ENCODE data around the gene CHEK1.
"Not testable (repeated sequence)": the region's sequence is repeated elsewhere in the genome, so short reads cannot be mapped to it uniquely, and the experiment has no call there.

Gene CHEK1

DNA sequence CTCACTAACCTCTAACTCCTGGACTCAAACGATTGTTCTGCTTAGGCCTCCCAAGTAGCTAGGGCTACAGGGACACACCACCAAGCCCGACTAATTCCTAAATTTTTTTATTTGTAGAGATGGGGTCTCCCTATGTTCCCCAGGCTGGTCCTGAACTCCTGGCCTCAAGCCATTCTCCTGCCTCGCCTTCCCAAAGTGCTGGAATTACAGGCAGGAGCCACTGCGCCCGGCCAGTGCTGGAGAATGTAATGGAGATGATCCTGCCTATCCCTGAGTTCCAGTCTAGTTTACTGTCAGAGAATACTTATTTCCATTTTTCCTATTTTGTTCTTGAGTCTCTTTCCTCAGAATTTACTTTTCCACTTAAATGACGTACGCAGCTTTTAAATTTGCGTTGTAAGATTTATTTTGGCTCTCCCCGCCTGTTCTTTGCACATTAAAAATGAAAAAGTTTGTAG lies at the start of gene CHEK1:
TSS of gene CHEK1 (plus strand) at position 408 of the 458 bp plus-strand sequence. CDS start 1,606 bp downstream, outside the sequence.
- DNase-seq, result no peak

DNA sequence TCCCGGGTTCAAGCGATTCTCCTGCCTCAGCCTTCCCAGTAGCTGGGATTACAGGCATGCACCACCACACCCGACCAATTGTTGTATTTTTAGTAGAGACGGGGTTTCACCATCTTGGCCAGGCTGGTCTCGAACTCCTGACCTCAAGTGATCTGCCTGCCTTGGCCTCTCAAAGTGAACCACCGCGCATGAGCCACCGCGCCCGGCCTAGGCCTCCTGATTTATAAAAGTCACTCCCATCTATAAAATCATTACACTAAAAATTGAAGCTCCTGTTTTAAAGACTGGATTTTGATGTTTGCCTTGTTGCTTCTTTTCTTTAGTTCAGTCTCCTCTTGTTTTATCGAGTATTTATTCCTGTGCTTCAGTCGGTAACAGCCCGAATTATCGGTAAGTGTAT lies 47.8 kb upstream of the CHEK1 start:
- DNase-seq, result not testable (repeated sequence)

GRCh38 chr11:125578783-125579182 lies 46.2 kb upstream of the CHEK1 start:
- DNase-seq, result no peak

GRCh38 chr11:125579811-125580210 lies 45.2 kb upstream of the CHEK1 start:
- no peak for DNase-seq

- no peak for DNase-seq
These were observed 41.5 kb upstream of the CHEK1 start for GRCh38 chr11:125583496-125583895.

DNA sequence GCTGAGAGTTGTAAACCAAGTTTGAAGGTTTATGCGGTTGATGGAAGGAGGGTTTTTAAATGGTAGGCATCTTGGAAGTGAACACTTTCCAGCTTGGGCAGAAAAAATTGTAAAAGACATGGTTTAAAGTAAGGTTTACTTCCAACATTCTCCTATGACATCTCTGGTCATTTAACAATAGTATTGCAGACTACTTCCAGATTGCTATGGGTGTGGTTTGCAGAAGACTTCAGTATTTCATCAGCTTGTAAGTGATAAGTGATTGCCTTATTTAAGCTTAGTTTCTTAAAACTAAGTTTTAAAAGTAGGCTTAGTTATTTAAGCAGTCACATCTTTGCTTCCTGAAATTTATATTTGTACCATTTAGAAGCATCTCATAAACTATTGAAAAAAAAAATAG lies 39.5 kb upstream of the CHEK1 start:
- no peak for DNase-seq

DNA sequence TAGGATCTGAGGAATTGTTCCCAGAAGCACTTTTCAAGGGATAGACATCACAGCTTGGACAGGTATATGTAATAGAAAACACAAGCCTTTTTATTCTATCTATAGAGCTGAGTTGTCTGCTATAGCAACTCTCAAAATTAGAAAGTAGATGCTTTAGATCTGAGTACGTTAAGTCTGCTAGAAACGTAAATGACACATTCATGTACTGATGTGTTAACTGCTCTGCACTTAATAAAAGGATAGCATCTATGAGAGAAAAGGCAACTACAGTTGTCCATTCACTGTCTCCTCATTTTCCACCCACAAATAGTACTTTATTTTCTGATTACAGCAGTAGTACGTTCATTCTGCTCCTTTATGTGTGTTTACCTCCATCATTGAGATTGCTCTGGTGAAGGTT lies 38.3 kb upstream of the CHEK1 start:
- DNase-seq, result no peak

- no peak for DNase-seq
These were observed 37.5 kb upstream of the CHEK1 start for GRCh38 chr11:125587480-125587879.

DNA sequence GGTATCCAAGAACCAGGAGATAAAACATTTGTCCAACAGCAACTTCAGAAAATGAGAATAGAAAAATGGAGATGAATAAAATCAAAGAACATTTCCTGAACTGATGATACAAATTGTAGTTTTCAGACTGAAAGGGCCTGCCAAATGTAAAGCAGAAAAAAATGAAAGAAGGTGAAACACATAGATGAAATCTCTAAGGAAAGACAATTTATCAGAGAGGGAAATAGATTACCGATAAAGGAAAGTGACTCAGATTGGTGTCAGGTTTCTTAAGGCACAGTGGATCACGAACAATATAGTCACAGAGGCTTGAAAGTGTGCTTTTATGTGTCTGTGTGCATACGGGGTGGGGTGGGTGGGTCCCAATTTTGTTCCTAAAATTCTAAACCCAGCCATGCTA lies 36.5 kb upstream of the CHEK1 start:
- DNase-seq, result no peak

DNA sequence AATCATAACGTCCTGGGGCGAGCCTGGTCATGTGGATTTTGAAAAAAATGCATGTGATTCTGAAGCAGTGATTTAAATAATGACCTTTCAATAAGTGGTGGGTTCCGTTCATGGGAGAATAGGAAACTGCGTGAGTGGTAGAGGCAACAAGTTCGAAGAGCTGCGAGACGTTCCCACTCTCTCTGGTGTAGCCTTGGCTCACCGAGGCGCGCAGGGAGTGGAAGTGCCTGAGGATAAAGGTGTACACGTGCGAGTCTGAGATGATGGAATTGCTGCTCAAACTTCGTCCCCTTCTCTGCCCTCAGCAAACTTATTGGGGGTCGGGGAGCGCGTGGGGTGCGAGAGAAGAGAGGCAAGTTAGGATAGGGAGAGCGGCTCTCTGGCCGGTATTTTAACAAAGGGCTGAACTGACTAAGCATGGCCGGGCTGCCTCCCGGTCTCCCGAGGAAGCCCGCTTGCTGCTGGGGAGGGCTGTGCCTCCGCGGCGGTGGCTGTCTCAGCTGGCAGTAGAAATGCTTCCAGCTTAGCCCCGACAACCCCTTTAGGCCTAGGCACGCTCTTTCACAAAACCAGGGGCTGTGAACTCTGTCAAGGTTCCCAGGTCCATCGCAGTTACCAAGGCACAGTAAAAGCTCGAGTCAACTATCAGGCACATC lies 33.2 kb upstream of the CHEK1 start:
- peak; percentile 57 for DNase-seq

- peak; percentile 99 for DNase-seq
These were observed 32.5 kb upstream of the CHEK1 start, which contains the start of gene STT3A for GRCh38 chr11:125592305-125593113. Gene STT3A (plus strand): TSS chr11:125592852. CDS start chr11:125595916, 3,064 bp downstream.

GRCh38 chr11:125593114-125593820 lies 31.7 kb upstream of the CHEK1 start:
- peak; percentile 75 for DNase-seq

DNA sequence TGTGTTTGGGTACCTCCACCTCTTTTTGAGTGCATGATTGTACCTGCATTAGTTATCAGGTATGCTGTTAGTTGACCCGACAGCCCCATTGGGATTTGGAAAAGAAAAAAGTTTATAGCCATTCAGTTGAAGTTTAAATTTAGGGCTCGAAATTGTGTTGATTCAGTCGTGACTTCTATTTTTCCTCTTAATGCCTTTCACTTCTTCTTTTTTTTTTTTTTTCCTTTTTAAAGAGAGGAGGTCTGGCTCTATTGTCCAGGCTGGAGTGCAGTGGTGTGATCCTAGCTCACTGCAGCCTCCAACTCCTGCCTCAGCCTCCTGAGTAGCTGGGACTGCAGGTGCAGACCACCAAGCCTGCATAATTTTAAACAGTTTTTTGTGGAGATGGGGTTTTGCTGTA lies 30.0 kb upstream of the CHEK1 start:
- no peak for DNase-seq

- DNase-seq, result no peak
These were observed 24.3 kb upstream of the CHEK1 start for GRCh38 chr11:125600663-125601062.

GRCh38 chr11:125603207-125603606 lies 21.8 kb upstream of the CHEK1 start:
- DNase-seq, result no peak

GRCh38 chr11:125605417-125605816 lies 19.5 kb upstream of the CHEK1 start:
- DNase-seq, result no peak

DNA sequence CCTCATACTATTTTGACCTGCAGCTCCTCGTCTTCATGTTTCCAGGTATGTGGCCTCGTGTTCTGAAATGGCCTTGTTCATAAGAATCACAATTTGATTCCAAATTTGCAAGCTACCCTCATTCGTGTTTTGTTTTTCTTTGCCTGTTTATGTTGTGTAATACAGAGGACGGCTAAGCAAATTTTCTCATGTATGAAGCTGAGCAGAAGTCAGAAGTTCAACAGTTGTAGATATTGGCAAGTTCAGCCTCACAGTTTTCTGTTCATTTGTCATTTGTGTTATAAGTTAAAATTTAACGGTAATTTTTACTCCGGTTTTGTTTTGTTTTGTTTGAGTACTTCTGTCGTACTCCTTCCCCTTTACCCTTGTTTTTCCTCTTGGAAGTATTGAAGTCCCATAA lies 15.4 kb upstream of the CHEK1 start:
- DNase-seq, result no peak

- no peak for DNase-seq
These were observed 6.6 kb upstream of the CHEK1 start for GRCh38 chr11:125618383-125618782.

- no peak for DNase-seq
These were observed 3.0 kb upstream of the CHEK1 start for GRCh38 chr11:125621995-125622394.

DNA sequence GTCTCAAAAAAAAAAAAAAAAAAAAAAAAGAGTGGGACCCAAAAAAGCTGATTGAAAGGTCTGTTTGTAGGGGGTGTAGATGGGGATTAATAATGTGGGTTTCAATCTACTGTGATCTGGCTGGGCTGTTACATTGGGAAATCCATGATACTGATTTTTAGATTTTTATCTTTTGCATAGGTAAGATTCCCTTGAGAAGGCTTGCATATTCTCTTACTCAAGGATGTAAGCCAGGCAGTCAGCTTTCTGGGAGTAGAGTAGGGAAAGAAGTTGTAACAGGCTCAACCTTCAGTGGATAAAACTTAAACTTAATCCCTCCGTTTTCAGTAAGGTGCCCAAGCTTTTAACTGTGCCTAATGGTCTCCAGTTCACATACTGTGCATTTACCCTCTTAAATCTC lies 1.9 kb upstream of the CHEK1 start:
- DNase-seq, result no peak

- no peak for DNase-seq
These were observed 264 bp downstream of the CHEK1 start for GRCh38 chr11:125625225-125625629.

- DNase-seq, result peak; percentile 93
These were observed 796 bp downstream of the CHEK1 start for GRCh38 chr11:125625630-125626287.

Measured in NCI-H146 (cell line).